ENCODE results near the gene NF2. TPM values are rescaled to one million over a fixed set of nuclear protein-coding genes. Genes with fewer than 3 reads are reported as not detected.

The NF2 gene
- total RNA-seq, 4 donors from 2014 or later: 32.4 to 36.8 (median 34.4) TPM

GRCh38 chr22:29629903-29630516 lies 26.6 kb downstream of the NF2 start:
- no peak for DNase-seq (ENCODE audit: low spot score in 2 of 2)
- Histone ChIP-seq H3K9me3 (no peaks in the 10 kb centered on the region), H3K36me3 (no peaks in the 10 kb centered on the region), H3K4me1 (peaks cover 26% of the 10 kb centered on the region), H3K4me3 (no peak overlapping the region), H3K27me3 (no peaks in the 10 kb centered on the region), H3K27ac (no peak overlapping the region)
- 95% methylated on average over 2 of the region's 2 CpGs for WGBS
- no peak for TF ChIP-seq POLR2A (IDR thresholded peaks at IDR 0.05)
- no peak for TF ChIP-seq EP300 (IDR thresholded peaks at IDR 0.05)
- no peak for TF ChIP-seq POLR2AphosphoS5 (IDR thresholded peaks at IDR 0.05)
- TF ChIP-seq CTCF (IDR thresholded peaks at IDR 0.05): no peak

GRCh38 chr22:29630987-29631386 lies 27.6 kb downstream of the NF2 start:
- no peak overlapping the region for H3K27ac ChIP-seq
- peaks cover 16% of the 10 kb centered on the region for H3K4me1 ChIP-seq
- H3K27me3 ChIP-seq: no peaks in the 10 kb centered on the region
- no peak overlapping the region for H3K4me3 ChIP-seq
- no peaks in the 10 kb centered on the region for H3K36me3 ChIP-seq
- WGBS: 85% methylated on average over 6 of the region's 6 CpGs
- DNase-seq (ENCODE audit: low spot score in 2 of 2): no peak
- no peaks in the 10 kb centered on the region for H3K9me3 ChIP-seq
- TF ChIP-seq EP300 (IDR thresholded peaks at IDR 0.05): no peak
- no peak for TF ChIP-seq POLR2AphosphoS5 (IDR thresholded peaks at IDR 0.05)
- no peak for TF ChIP-seq POLR2A (IDR thresholded peaks at IDR 0.05)

GRCh38 chr22:29631725-29632124 lies 28.3 kb downstream of the NF2 start:
- 69% methylated on average over 1 of the region's 1 CpG for WGBS
- Histone ChIP-seq H3K9me3 (no peaks in the 10 kb centered on the region), H3K27me3 (no peaks in the 10 kb centered on the region), H3K4me3 (no peak overlapping the region), H3K4me1 (peaks cover 10% of the 10 kb centered on the region), H3K36me3 (no peaks in the 10 kb centered on the region), H3K27ac (no peak overlapping the region)
- no peak for TF ChIP-seq POLR2A (IDR thresholded peaks at IDR 0.05)
- TF ChIP-seq CTCF (IDR thresholded peaks at IDR 0.05): no peak
- TF ChIP-seq POLR2AphosphoS5 (IDR thresholded peaks at IDR 0.05): no peak
- no peak for TF ChIP-seq EP300 (IDR thresholded peaks at IDR 0.05)
- DNase-seq (ENCODE audit: low spot score in 2 of 2): no peak

- TF ChIP-seq POLR2A (IDR thresholded peaks at IDR 0.05) (no peak), CTCF (IDR thresholded peaks at IDR 0.05) (no peak), EP300 (IDR thresholded peaks at IDR 0.05) (no peak), POLR2AphosphoS5 (IDR thresholded peaks at IDR 0.05) (no peak)
- no peaks in the 10 kb centered on the region for H3K9me3 ChIP-seq
- WGBS: 84% methylated on average over 5 of the region's 5 CpGs
Observed at GRCh38 chr22:29632672-29633071, 29.2 kb downstream of the NF2 start.

GRCh38 chr22:29633514-29634312 lies 30.3 kb downstream of the NF2 start:
- H3K36me3 ChIP-seq: peaks cover 10% of the 10 kb centered on the region
- H3K9me3 ChIP-seq: no peaks in the 10 kb centered on the region
- no peaks in the 10 kb centered on the region for H3K27me3 ChIP-seq
- no peaks in the 10 kb centered on the region for H3K4me1 ChIP-seq
- TF ChIP-seq POLR2AphosphoS5 (IDR thresholded peaks at IDR 0.05) (no peak), CTCF (IDR thresholded peaks at IDR 0.05) (no peak), POLR2A (IDR thresholded peaks at IDR 0.05) (no peak), EP300 (IDR thresholded peaks at IDR 0.05) (no peak)
- H3K27ac ChIP-seq: no peak overlapping the region
- 75% methylated on average over 6 of the region's 6 CpGs for WGBS
- DNase-seq (ENCODE audit: low spot score in 2 of 2): no peak
- no peak overlapping the region for H3K4me3 ChIP-seq

More at GRCh38 chr22:29632672-29633071, 29.2 kb downstream of the NF2 start:
- peaks cover 1% of the 10 kb centered on the region for H3K4me1 ChIP-seq
- no peak for DNase-seq (ENCODE audit: low spot score in 2 of 2)
- H3K4me3 ChIP-seq: no peak overlapping the region
- peaks cover 2% of the 10 kb centered on the region for H3K36me3 ChIP-seq
- no peaks in the 10 kb centered on the region for H3K27me3 ChIP-seq
- H3K27ac ChIP-seq: no peak overlapping the region
